ENCODE results near the gene IFRD2.
"Not testable (repeated sequence)": the region's sequence is repeated elsewhere in the genome, so short reads cannot be mapped to it uniquely, and the experiment has no call there.

IFRD2 gene

GRCh38 chr3:50268703-50269451, 23.4 kb downstream of the IFRD2 start, which contains the start of gene SEMA3B:
SEMA3B (plus strand) TSS chr3:50269147; CDS start chr3:50269241, 94 bp downstream.
- DNase-seq, result peak in 30 of 51 donors; percentile 24 to 78 (median 48)

- peak in 1 of 51 donors; percentile 38 for DNase-seq
Observed at GRCh38 chr3:50268276-50268675, 24.0 kb downstream of the IFRD2 start.

- peak in 47 of 51 donors; percentile 19 to 84 (median 60) for DNase-seq
Observed at GRCh38 chr3:50267280-50267913, 24.8 kb downstream of the IFRD2 start.

GRCh38 chr3:50266836-50267235, 25.4 kb downstream of the IFRD2 start:
- DNase-seq, result no peak

- no peak for DNase-seq
Observed at GRCh38 chr3:50266017-50266416, 26.2 kb downstream of the IFRD2 start.

GRCh38 chr3:50265571-50265970, 26.7 kb downstream of the IFRD2 start:
- DNase-seq, result peak in 1 of 51 donors; percentile 37

GRCh38 chr3:50264964-50265485, 27.2 kb downstream of the IFRD2 start:
- DNase-seq, result peak in 1 of 51 donors; percentile 37

GRCh38 chr3:50264383-50264963, 27.8 kb downstream of the IFRD2 start:
- DNase-seq, result peak in 43 of 51 donors; percentile 26 to 91 (median 71)

- peak in 1 of 51 donors; percentile 27 for DNase-seq
Observed at GRCh38 chr3:50263478-50264382, 28.5 kb downstream of the IFRD2 start.

GRCh38 chr3:50262778-50263177, 29.5 kb downstream of the IFRD2 start:
- no peak for DNase-seq

GRCh38 chr3:50262200-50262599, 30.0 kb downstream of the IFRD2 start:
- DNase-seq, result not testable (repeated sequence)

GRCh38 chr3:50261505-50261904, 30.7 kb downstream of the IFRD2 start:
- DNase-seq, result peak in 2 of 51 donors; percentile 27 to 51

GRCh38 chr3:50260942-50261441, 31.2 kb downstream of the IFRD2 start:
- DNase-seq, result peak in 4 of 51 donors; percentile 45 to 83 (median 54)

- DNase-seq, result peak; percentile 66 to 99 (median 93)
Observed at GRCh38 chr3:50260027-50260941, 31.9 kb downstream of the IFRD2 start.

GRCh38 chr3:50259432-50260026, 32.7 kb downstream of the IFRD2 start:
- DNase-seq, result no peak

GRCh38 chr3:50258979-50259378, 33.2 kb downstream of the IFRD2 start:
- DNase-seq, result peak in 3 of 51 donors; percentile 24 to 32 (median 25)

GRCh38 chr3:50258029-50258680, 34.1 kb downstream of the IFRD2 start:
- DNase-seq, result peak in 6 of 51 donors; percentile 23 to 48 (median 34)
